Measurements from ENCODE around the gene RBMS1.

RBMS1 gene

DNA sequence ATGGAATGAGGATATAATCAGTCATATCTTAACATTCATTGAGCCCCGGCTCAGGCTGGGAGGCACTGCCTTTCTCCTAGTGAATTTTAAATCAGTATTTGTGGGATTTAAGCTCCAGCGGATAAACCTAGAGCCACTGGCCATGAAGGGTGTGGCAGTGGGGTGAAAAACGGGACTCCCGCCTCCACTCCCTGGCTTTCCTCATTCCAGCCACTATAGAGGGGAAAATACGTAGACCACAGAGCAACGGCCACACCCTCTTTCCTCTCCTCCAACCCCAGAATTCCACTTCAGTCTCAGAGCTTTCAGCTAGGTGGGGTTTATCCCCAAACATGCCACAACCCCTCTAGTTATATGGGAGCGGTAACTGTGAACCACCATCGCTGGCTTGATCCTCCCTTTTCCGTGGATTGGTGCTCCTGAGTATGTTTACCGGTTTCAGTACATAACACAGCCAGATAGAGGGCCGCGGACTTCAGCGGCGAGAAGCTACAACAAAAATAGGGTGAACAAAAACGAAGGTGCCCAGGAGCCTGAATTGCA, 223.0 kb downstream of the RBMS1 start:
- WGBS, 2 donors (ENCODE audit: extremely low coverage in 2 of 2, insufficient read length in 2 of 2, insufficient replicate concordance in 1 of 2) = no CpG with 5 or more reads among the region's 15 CpGs
- H3K4me2 ChIP-seq (ENCODE audit: insufficient read depth, low read length, poor library complexity, severe bottlenecking) = peak overlapping the region; percentile 47
- peak overlapping the region; percentile 97 for H3K27ac ChIP-seq (replicated peaks; ENCODE audit: low read length)
- H3K36me3 ChIP-seq (replicated peaks in 1 of 2; ENCODE audit: control insufficient read depth in 2 of 2, insufficient read depth in 2 of 2, low read length in 2 of 2) = peaks cover 0 to 51% of the 10 kb centered on the region in 2 donors
- peak overlapping the region; percentile 5 for H3K18ac ChIP-seq (ENCODE audit: low read length)
- H3K23ac ChIP-seq (ENCODE audit: low read depth, low read length, poor library complexity) = no peak overlapping the region
- peak overlapping the region; percentile 72 for H2AFZ ChIP-seq (ENCODE audit: low read length)
- H4K91ac ChIP-seq (ENCODE audit: low read depth, low read length, poor library complexity) = no peak overlapping the region
- no peaks in the 10 kb centered on the region for H3K79me1 ChIP-seq (ENCODE audit: low read depth, low read length)
- no peak overlapping the region for H2BK5ac ChIP-seq (ENCODE audit: low read length)
- no peak overlapping the region for H3K4ac ChIP-seq (ENCODE audit: low read length)
- no peak overlapping the region for H3K9ac ChIP-seq (ENCODE audit: low read depth, low read length, poor library complexity)
- no peak overlapping the region for H2BK15ac ChIP-seq (ENCODE audit: low read length)
- peaks cover 0 to 16% of the 10 kb centered on the region in 2 donors for H3K9me3 ChIP-seq (replicated peaks in 1 of 2; ENCODE audit: control insufficient read depth in 2 of 2, insufficient read depth in 1 of 2, low read depth in 1 of 2, low read length in 2 of 2)
- no peak overlapping the region for H3K4me3 ChIP-seq (ENCODE audit: low read length in 2 of 2)
- peaks cover 2 to 18% of the 10 kb centered on the region in 2 donors for H3K4me1 ChIP-seq (ENCODE audit: control insufficient read depth in 2 of 2, insufficient read depth in 1 of 2, low read depth in 1 of 2, low read length in 2 of 2)
- H2AK5ac ChIP-seq (ENCODE audit: low read depth, low read length) = no peak overlapping the region
- H3K27me3 ChIP-seq (ENCODE audit: control insufficient read depth in 3 of 3, insufficient read depth in 3 of 3, low read depth in 1 of 3, low read length in 3 of 3) = no peaks in the 10 kb centered on the region
- no peak overlapping the region for H4K8ac ChIP-seq (ENCODE audit: low read depth, low read length)
- no peak overlapping the region for H3K14ac ChIP-seq (ENCODE audit: low read length)
- no peak for DNase-seq (ENCODE audit: low spot score)
- no peak overlapping the region for H2BK12ac ChIP-seq (ENCODE audit: low read length)
- H2BK120ac ChIP-seq (ENCODE audit: low read depth, low read length) = no peak overlapping the region

- Histone ChIP-seq H3K36me3 (replicated peaks in 1 of 2; ENCODE audit: control insufficient read depth in 2 of 2, insufficient read depth in 2 of 2, low read length in 2 of 2) (peaks cover 0 to 44% of the 10 kb centered on the region in 2 donors), H3K27me3 (ENCODE audit: control insufficient read depth in 3 of 3, insufficient read depth in 3 of 3, low read depth in 1 of 3, low read length in 3 of 3) (no peaks in the 10 kb centered on the region), H2BK15ac (ENCODE audit: low read length) (peak overlapping the region; percentile 63), H3K14ac (ENCODE audit: low read length) (peak overlapping the region; percentile 76), H3K79me1 (ENCODE audit: low read depth, low read length) (no peaks in the 10 kb centered on the region), H4K8ac (ENCODE audit: low read depth, low read length) (no peak overlapping the region), H3K4me1 (ENCODE audit: control insufficient read depth in 2 of 2, insufficient read depth in 1 of 2, low read depth in 1 of 2, low read length in 2 of 2) (peaks cover 2 to 18% of the 10 kb centered on the region in 2 donors), H2BK5ac (ENCODE audit: low read length) (peak overlapping the region; percentile 78), H2BK12ac (ENCODE audit: low read length) (peak overlapping the region; percentile 52), H2BK120ac (ENCODE audit: low read depth, low read length) (peak overlapping the region; percentile 26), H2AFZ (ENCODE audit: low read length) (peak overlapping the region; percentile 72), H3K18ac (ENCODE audit: low read length) (peak overlapping the region; percentile 98), H3K23ac (ENCODE audit: low read depth, low read length, poor library complexity) (peak overlapping the region; percentile 86), H3K9me3 (replicated peaks in 1 of 2; ENCODE audit: control insufficient read depth in 2 of 2, insufficient read depth in 1 of 2, low read depth in 1 of 2, low read length in 2 of 2) (peaks cover 0 to 16% of the 10 kb centered on the region in 2 donors), H3K4ac (ENCODE audit: low read length) (no peak overlapping the region), H3K4me2 (ENCODE audit: insufficient read depth, low read length, poor library complexity, severe bottlenecking) (peak overlapping the region; percentile 74), H3K9ac (ENCODE audit: low read depth, low read length, poor library complexity) (peak overlapping the region; percentile 86), H4K91ac (ENCODE audit: low read depth, low read length, poor library complexity) (no peak overlapping the region), H3K27ac (replicated peaks; ENCODE audit: low read length) (peak overlapping the region; percentile 97), H3K4me3 (ENCODE audit: low read length in 2 of 2) (peak overlapping the region; percentile 13 to 72), H2AK5ac (ENCODE audit: low read depth, low read length) (no peak overlapping the region)
- DNase-seq (ENCODE audit: low spot score) = peak; percentile 87
- no CpG with 5 or more reads among the region's 53 CpGs for WGBS, 2 donors (ENCODE audit: extremely low coverage in 2 of 2, insufficient read length in 2 of 2, insufficient replicate concordance in 1 of 2)
These were observed 223.6 kb downstream of the RBMS1 start for GRCh38 chr2:160269803-160270570.

GRCh38 chr2:160269365-160269764, 224.2 kb downstream of the RBMS1 start:
- Histone ChIP-seq H4K91ac (ENCODE audit: low read depth, low read length, poor library complexity) (no peak overlapping the region), H2AFZ (ENCODE audit: low read length) (peak overlapping the region; percentile 72), H2AK5ac (ENCODE audit: low read depth, low read length) (no peak overlapping the region), H3K14ac (ENCODE audit: low read length) (no peak overlapping the region), H3K4me3 (ENCODE audit: low read length in 2 of 2) (no peak overlapping the region), H3K27ac (replicated peaks; ENCODE audit: low read length) (peak overlapping the region; percentile 97), H3K4me2 (ENCODE audit: insufficient read depth, low read length, poor library complexity, severe bottlenecking) (peak overlapping the region; percentile 74), H3K18ac (ENCODE audit: low read length) (peak overlapping the region; percentile 49), H3K9ac (ENCODE audit: low read depth, low read length, poor library complexity) (no peak overlapping the region), H3K9me3 (replicated peaks in 1 of 2; ENCODE audit: control insufficient read depth in 2 of 2, insufficient read depth in 1 of 2, low read depth in 1 of 2, low read length in 2 of 2) (peaks cover 0 to 16% of the 10 kb centered on the region in 2 donors), H3K4ac (ENCODE audit: low read length) (no peak overlapping the region), H2BK120ac (ENCODE audit: low read depth, low read length) (no peak overlapping the region), H3K79me1 (ENCODE audit: low read depth, low read length) (no peaks in the 10 kb centered on the region), H3K4me1 (ENCODE audit: control insufficient read depth in 2 of 2, insufficient read depth in 1 of 2, low read depth in 1 of 2, low read length in 2 of 2) (peaks cover 2 to 18% of the 10 kb centered on the region in 2 donors), H4K8ac (ENCODE audit: low read depth, low read length) (no peak overlapping the region), H2BK15ac (ENCODE audit: low read length) (no peak overlapping the region), H2BK12ac (ENCODE audit: low read length) (no peak overlapping the region), H3K23ac (ENCODE audit: low read depth, low read length, poor library complexity) (no peak overlapping the region), H3K27me3 (ENCODE audit: control insufficient read depth in 3 of 3, insufficient read depth in 3 of 3, low read depth in 1 of 3, low read length in 3 of 3) (no peaks in the 10 kb centered on the region), H3K36me3 (replicated peaks in 1 of 2; ENCODE audit: control insufficient read depth in 2 of 2, insufficient read depth in 2 of 2, low read length in 2 of 2) (peaks cover 0 to 38% of the 10 kb centered on the region in 2 donors), H2BK5ac (ENCODE audit: low read length) (peak overlapping the region; percentile 78)
- DNase-seq (ENCODE audit: low spot score) = no peak
- WGBS, 2 donors (ENCODE audit: extremely low coverage in 2 of 2, insufficient read length in 2 of 2, insufficient replicate concordance in 1 of 2) = no CpG with 5 or more reads among the region's 4 CpGs

- H2BK5ac ChIP-seq (ENCODE audit: low read length) = no peak overlapping the region
- H3K14ac ChIP-seq (ENCODE audit: low read length) = no peak overlapping the region
- no peak overlapping the region for H3K9ac ChIP-seq (ENCODE audit: low read depth, low read length, poor library complexity)
- WGBS, 2 donors (ENCODE audit: extremely low coverage in 2 of 2, insufficient read length in 2 of 2, insufficient replicate concordance in 1 of 2) = no CpG with 5 or more reads among the region's 2 CpGs
- no peak for DNase-seq (ENCODE audit: low spot score)
- no peak overlapping the region for H3K4me2 ChIP-seq (ENCODE audit: insufficient read depth, low read length, poor library complexity, severe bottlenecking)
- no peak overlapping the region for H3K27ac ChIP-seq (replicated peaks; ENCODE audit: low read length)
- no peak overlapping the region for H3K18ac ChIP-seq (ENCODE audit: low read length)
- H3K36me3 ChIP-seq (replicated peaks in 1 of 2; ENCODE audit: control insufficient read depth in 2 of 2, insufficient read depth in 2 of 2, low read length in 2 of 2) = peaks cover 0 to 31% of the 10 kb centered on the region in 2 donors
- no peak overlapping the region for H2BK15ac ChIP-seq (ENCODE audit: low read length)
- H2BK120ac ChIP-seq (ENCODE audit: low read depth, low read length) = no peak overlapping the region
- H3K9me3 ChIP-seq (replicated peaks in 1 of 2; ENCODE audit: control insufficient read depth in 2 of 2, insufficient read depth in 1 of 2, low read depth in 1 of 2, low read length in 2 of 2) = peaks cover 0 to 16% of the 10 kb centered on the region in 2 donors
- H2BK12ac ChIP-seq (ENCODE audit: low read length) = no peak overlapping the region
- no peak overlapping the region for H4K91ac ChIP-seq (ENCODE audit: low read depth, low read length, poor library complexity)
- peaks cover 2 to 18% of the 10 kb centered on the region in 2 donors for H3K4me1 ChIP-seq (ENCODE audit: control insufficient read depth in 2 of 2, insufficient read depth in 1 of 2, low read depth in 1 of 2, low read length in 2 of 2)
- H2AK5ac ChIP-seq (ENCODE audit: low read depth, low read length) = no peak overlapping the region
- no peaks in the 10 kb centered on the region for H3K79me1 ChIP-seq (ENCODE audit: low read depth, low read length)
- H3K4me3 ChIP-seq (ENCODE audit: low read length in 2 of 2) = no peak overlapping the region
- H3K4ac ChIP-seq (ENCODE audit: low read length) = no peak overlapping the region
- no peak overlapping the region for H4K8ac ChIP-seq (ENCODE audit: low read depth, low read length)
- H2AFZ ChIP-seq (ENCODE audit: low read length) = no peak overlapping the region
- H3K27me3 ChIP-seq (ENCODE audit: control insufficient read depth in 3 of 3, insufficient read depth in 3 of 3, low read depth in 1 of 3, low read length in 3 of 3) = no peaks in the 10 kb centered on the region
- H3K23ac ChIP-seq (ENCODE audit: low read depth, low read length, poor library complexity) = no peak overlapping the region
These were observed 225.3 kb downstream of the RBMS1 start for GRCh38 chr2:160268151-160268781.
